ENCODE measurements around the gene TMPRSS11A.

Gene TMPRSS11A

GRCh38 chr4:67912080-67912479 is 51.2 kb downstream of the TMPRSS11A start:
- no peak for DNase-seq (ENCODE audit: low spot score)

GRCh38 chr4:67911638-67912037 is 51.7 kb downstream of the TMPRSS11A start:
- no peak for DNase-seq (ENCODE audit: low spot score)

DNA sequence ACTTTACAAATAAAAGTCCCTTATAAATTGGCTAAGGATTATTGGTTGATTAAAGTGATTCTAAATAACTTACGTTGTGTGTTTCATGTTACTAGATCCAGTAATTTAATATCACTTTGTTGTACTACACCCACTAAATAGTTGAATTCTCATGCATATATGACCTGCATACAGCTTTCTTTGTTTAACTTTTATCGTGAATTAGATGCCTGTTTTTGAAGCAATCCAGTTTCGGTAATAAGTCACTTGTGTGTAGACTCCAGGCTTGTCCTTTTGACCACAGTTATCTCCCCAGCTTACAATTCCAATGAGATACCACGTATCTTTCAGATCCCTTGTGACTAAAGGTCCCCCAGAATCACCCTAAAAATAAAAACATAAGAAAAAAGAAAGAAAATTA is 52.2 kb downstream of the TMPRSS11A start:
- DNase-seq (ENCODE audit: low spot score), result no peak

DNA sequence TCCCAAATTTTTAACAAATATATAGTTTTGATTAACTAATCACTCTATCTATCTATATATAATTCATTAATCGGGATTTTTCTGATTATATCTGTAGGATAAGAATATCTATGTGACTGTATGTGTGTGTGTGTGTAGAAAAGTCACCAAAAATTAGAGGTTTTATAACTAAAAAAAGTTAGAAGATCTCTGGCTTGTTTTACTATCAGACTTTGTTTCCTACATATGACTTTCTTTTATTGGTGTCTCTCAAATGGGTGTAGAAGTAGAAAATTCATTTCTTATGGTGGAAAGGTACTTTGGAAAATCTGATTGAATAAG is 52.7 kb downstream of the TMPRSS11A start:
- no peak for DNase-seq (ENCODE audit: low spot score)

DNA sequence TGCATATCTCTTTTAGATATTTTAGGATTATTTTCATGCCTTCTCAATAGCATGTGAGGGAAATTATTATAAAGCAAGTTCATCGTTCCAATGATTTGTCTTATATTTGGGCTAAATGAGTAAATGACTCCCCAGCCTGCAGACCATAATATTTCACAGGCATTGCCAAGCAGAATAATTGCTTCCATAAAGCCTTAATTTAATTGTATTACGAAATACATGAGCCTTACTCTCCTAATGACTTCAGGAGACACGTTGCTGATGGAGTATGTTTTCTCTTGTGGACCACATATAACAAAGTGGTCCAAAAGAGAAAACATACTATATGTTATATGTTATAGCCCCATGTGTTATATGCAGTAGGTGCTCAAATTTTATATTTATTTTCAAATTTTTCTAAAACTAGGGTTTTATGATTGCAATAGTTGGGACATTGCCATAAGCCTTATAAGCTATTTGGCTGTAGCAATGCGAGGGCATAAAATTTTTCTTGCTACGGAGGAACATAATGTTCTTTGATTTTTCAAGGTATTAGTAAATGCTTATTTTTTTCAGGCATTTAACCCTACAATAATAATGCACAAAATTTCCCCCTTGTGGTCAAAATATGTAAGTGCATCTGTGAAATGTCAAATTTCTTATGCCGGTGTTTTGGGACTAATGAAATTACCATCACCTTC is 53.2 kb downstream of the TMPRSS11A start:
- DNase-seq (ENCODE audit: low spot score), result no peak

DNA sequence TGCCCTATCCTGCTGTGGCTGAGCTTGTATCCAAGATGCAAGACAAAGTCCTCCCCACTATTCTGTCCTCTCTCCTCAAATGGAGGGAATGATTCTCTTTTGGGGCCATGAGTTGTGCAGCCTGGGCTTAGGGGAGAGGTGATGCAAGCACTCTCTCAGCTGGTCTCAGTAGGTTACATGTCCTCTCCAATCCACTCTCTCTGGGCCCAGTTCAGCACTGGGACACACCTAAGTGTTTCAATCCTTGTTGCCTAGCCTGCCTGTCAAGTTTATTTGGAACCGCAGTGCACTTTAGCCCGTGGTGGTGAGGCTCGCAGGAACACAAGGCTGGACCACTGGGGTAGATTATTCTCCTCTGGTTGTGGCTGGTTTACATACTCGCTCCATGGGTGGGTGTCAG is 55.6 kb downstream of the TMPRSS11A start:
- DNase-seq (ENCODE audit: low spot score), result no peak

DNA sequence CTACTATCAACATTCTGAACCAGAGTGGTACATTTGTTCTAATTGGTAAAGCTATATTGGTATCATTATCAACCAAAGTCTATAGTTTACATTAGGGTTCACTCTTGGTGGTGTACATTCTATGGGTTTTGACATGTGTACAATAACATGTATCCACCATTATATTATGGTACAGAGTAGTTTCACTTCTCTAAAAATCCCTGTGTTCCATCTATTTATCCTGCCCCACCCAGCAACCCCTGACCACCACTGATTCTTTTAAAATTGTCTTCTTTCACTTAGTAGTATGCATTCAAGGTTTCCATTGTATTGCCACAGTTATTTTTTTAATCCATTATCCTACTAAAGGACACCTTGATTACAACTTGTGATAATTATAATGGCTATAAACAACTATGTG is 64.2 kb downstream of the TMPRSS11A start:
- DNase-seq (ENCODE audit: low spot score), result no peak

DNA sequence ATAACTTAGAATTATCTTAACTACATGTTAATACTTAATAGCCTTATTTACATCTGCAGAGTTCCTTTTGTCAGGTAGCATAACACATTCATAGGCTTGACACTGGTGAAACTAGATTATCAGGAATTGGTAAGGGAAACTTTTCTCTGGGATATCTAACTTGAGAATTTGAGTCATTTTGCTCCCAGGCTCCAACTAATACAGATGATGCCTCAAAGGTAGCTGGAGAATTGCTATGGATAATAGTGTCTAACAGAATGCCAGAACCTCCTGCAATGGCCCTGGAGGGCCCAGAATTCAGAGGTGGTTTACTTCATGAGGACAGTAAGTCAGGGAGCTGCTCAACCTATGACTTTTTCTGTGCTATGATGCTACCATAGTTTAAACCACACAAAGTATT is 65.6 kb downstream of the TMPRSS11A start:
- DNase-seq (ENCODE audit: low spot score), result no peak

DNA sequence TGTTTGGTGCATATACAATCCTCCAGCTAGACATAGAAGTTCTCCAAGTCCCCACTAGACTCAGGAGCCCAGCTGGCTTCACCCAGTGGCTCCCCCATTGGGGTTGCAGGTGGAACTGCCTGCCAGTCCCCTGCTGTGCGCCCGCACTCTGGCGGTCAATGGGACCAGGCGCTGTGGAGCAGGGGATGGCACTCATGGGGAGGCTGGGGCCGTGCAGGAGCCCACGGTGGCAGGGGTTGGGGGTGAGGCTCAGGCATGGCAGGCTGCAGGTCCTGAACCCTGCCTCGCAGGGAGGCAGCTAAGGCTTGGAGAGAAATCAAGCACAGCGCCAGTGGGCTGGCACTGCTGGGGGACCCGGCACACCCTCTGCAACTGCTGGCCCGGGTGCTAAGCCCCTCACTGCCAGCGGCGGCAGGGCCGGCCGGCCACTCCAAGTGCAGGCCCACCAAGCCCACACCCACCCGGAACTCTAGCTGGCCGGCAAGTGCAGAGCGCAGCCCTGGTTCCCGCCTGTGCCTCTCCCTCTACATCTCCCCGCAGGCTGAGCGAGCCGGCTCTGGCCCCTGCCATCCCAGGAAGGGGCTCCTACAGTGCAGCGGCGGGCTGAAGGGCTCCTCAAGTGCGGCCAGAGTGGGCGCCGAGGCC is 66.8 kb downstream of the TMPRSS11A start:
- DNase-seq (ENCODE audit: low spot score), result no peak

- no peak for DNase-seq (ENCODE audit: low spot score)
Observed at GRCh38 chr4:67894659-67895058, 68.6 kb downstream of the TMPRSS11A start.

GRCh38 chr4:67892905-67893304 is 70.4 kb downstream of the TMPRSS11A start:
- peak; percentile 23 for DNase-seq (ENCODE audit: low spot score)

DNA sequence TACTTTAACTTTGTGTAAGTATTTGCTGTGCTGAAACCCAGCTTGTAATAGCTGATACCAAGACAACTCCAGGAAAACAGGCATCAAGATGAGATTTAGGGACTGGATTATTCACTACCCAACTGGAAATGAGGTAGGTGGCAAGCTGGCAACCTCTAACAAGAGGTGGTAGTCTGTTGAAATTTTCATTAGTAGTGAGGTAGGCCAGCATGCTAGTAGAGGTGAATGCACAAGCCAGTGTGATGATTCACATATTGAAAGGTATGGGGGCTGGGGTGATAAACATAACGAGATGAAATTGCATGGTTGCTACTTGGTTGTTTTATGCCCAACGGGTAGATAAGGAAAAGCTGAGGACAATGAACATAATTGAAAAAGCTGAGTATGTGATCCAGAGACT is 71.0 kb downstream of the TMPRSS11A start:
- DNase-seq (ENCODE audit: low spot score), result no peak

DNA sequence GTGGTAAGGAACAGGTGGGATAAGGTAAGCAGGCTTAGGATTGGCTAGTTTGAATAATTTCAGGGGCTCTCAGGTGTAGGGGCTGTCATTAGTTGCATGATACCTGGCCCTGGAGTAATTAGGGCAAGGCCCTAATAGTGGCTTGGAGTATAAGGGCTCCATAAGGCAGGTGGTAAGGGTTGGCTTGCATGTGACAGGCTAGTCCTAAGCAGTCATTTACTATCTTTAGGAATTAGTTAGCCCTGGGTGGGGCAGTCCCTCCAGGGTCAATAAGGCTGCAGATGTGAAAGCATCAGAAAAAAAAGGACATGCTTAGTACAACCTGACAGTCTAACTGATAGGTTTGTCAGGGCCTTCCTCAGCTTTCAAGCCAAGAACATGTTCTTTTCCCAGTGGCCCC is 71.6 kb downstream of the TMPRSS11A start:
- no peak for DNase-seq (ENCODE audit: low spot score)

GRCh38 chr4:67886281-67886680 is 77.0 kb downstream of the TMPRSS11A start:
- DNase-seq (ENCODE audit: low spot score), result no peak

GRCh38 chr4:67885762-67886161 is 77.5 kb downstream of the TMPRSS11A start:
- peak; percentile 74 for DNase-seq (ENCODE audit: low spot score)

DNA sequence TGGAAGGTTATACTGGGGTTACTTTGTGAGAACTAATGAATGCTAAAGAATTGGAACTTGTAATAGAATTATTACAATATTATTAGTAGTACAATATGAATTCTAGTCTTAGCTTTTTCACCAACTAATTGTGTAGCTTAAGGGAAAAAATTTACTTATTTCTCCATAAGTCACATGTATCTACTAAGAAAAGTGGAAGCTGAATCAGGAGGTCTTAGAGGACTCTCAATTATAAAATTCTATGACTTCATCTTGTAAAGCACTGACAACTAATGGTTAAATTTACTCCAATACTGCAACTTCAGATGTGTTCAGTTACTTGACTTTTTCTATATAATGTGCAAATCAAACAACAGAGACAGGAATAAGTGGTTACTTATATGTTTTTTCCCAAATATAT is 78.6 kb downstream of the TMPRSS11A start:
- no peak for DNase-seq (ENCODE audit: low spot score)

GRCh38 chr4:67883902-67884301 is 79.4 kb downstream of the TMPRSS11A start, which contains the start of gene TMPRSS11D:
Gene TMPRSS11D, minus strand, starts transcription at chr4:67884002. Its CDS starts 69 bp downstream, at chr4:67883933.
- no peak for DNase-seq (ENCODE audit: low spot score)

GRCh38 chr4:67883458-67883857 is 79.8 kb downstream of the TMPRSS11A start:
- DNase-seq (ENCODE audit: low spot score), result no peak

DNA sequence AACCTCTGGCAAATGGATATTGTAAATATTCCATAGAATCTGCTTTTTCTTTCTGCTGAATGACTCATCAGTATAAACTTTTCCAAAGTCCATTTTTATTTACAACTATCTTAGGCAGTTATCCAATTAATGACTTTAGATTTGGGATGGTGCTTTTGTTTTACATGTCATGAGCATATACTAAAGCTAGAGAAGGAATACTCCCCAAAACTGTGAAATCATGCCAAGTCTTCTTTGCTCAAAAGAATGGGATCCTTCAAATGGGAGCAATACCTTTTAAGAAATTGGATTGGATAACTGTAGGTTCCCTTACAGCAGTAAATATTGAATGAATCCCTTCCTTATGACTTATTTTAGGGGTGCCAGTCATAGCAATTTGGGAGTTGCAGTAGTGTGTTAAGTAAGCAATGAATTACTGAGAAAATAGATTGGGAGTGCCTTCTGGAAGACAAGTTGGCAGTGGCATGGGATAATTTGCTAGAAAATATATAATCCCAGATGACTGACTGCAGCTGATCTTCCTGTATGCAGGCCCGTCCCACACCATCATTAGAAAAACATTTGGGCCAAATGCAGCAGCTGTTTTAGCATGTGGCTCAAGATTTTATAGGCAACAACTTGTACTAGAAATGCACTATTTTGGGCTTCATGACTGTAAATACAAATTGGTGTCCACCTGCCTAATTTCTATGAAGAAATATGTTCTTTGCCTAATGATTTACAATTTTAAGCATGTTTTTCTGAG is 82.3 kb downstream of the TMPRSS11A start:
- DNase-seq (ENCODE audit: low spot score), result no peak

GRCh38 chr4:67879486-67879885 is 83.8 kb downstream of the TMPRSS11A start:
- no peak for DNase-seq (ENCODE audit: low spot score)

DNA sequence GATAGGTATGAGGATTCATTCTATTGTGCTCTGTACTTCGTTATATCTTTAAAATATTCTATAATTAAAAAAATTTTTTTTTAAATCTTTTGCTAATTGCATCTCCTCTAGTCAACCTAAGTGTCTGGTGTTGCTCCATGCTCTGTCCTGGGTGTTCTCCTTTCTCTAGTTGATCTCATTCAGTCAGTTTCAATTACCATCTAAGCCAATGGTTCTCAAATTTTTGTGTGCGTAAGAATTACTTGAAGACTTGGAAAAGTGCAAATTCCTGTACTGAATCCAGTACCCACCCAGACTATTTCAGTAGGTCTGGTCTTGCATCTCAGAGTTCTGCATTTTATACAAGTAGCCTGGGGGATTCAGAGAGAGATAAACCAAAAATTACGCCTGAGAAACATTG is 86.2 kb downstream of the TMPRSS11A start:
- DNase-seq (ENCODE audit: low spot score), result no peak

- DNase-seq (ENCODE audit: low spot score), result no peak
Observed at GRCh38 chr4:67874986-67875385, 88.3 kb downstream of the TMPRSS11A start.

GRCh38 chr4:67873116-67873515 is 90.2 kb downstream of the TMPRSS11A start:
- DNase-seq (ENCODE audit: low spot score), result no peak
